IPS-15b (cell line): ENCODE data around the gene RPS6KA2.

Experiments used
- H3K27me3 ChIP-seq: one replicate; pipeline ENCODE4 v1.6.1; 2013; ENCODE audit warnings: low read length; ENCODE audit not compliant: control insufficient read depth, insufficient read depth
- H3K36me3 ChIP-seq: one replicate; pipeline ENCODE4 v1.6.1; 2013; ENCODE audit warnings: low read length; ENCODE audit not compliant: control insufficient read depth, insufficient read depth
- H3K4me1 ChIP-seq: one replicate; pipeline ENCODE4 v1.6.1; 2013; ENCODE audit warnings: mild to moderate bottlenecking, low read length; ENCODE audit not compliant: control insufficient read depth, insufficient read depth
- H3K4me3 ChIP-seq: one replicate; pipeline ENCODE4 v1.5.1; 2013; ENCODE audit warnings: low read depth, low read length
- H3K9ac ChIP-seq: one replicate; pipeline ENCODE4 v1.6.1; 2013; ENCODE audit warnings: low read depth, mild to moderate bottlenecking, low read length
- H3K9me3 ChIP-seq: one replicate; pipeline ENCODE4 v1.6.1; 2013; ENCODE audit warnings: mild to moderate bottlenecking, low read length; ENCODE audit not compliant: control insufficient read depth, insufficient read depth

Gene RPS6KA2

DNA sequence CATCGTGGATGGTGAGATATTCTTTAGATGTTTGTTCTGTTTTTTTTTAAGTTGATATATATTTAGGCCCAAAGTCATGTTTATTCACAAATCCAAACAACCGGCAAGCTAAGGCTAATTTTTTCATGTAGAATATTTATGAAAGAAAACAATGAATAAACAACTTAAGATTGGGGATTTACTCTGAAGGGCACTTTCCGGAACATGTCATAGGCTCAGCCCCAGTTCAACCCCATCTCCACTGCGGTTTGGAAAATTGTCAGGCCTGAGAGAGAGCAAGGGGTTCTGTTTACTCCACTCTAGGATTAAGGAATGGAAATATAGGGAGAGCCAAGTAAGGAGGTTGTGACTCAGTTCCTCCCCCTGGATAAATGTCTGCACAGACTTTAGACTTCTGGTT lies 18.3 kb downstream of the RPS6KA2 start:
- Histone ChIP-seq H3K27me3 (no peaks in the 10 kb centered on the region), H3K9me3 (no peaks in the 10 kb centered on the region), H3K4me1 (peaks cover 4% of the 10 kb centered on the region), H3K4me3 (no peak overlapping the region), H3K36me3 (no peaks in the 10 kb centered on the region), H3K9ac (no peak overlapping the region)

GRCh38 chr6:166605752-166606151 lies 21.3 kb downstream of the RPS6KA2 start:
- Histone ChIP-seq H3K9me3 (no peaks in the 10 kb centered on the region), H3K36me3 (no peaks in the 10 kb centered on the region), H3K9ac (no peak overlapping the region), H3K4me1 (peaks cover 2% of the 10 kb centered on the region), H3K27me3 (no peaks in the 10 kb centered on the region), H3K4me3 (no peak overlapping the region)

DNA sequence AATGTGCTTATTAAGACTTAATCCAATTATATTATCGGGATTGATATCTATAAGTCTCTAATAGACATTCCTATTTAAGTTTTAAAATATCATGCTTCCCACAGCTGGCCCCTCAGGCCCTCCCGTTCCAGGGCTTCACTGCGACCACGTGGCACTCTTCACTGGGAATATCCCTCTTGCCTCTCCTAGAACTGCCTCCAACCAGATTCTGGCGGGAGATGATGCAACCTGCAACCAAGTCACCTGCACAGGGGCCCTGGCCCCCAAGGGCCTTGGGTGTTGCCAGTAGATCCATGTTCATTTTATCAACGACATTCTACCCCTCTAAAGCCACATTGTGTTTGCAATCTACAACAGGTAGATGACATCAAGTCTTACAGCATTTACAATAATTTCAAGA lies 22.1 kb downstream of the RPS6KA2 start:
- no peaks in the 10 kb centered on the region for H3K9me3 ChIP-seq
- no peak overlapping the region for H3K4me3 ChIP-seq
- H3K36me3 ChIP-seq: no peaks in the 10 kb centered on the region
- H3K9ac ChIP-seq: no peak overlapping the region
- H3K4me1 ChIP-seq: no peaks in the 10 kb centered on the region
- no peaks in the 10 kb centered on the region for H3K27me3 ChIP-seq

- H3K9ac ChIP-seq: no peak overlapping the region
- no peaks in the 10 kb centered on the region for H3K9me3 ChIP-seq
- H3K36me3 ChIP-seq: no peaks in the 10 kb centered on the region
- no peak overlapping the region for H3K4me3 ChIP-seq
- H3K27me3 ChIP-seq: no peaks in the 10 kb centered on the region
- no peaks in the 10 kb centered on the region for H3K4me1 ChIP-seq
Observed at GRCh38 chr6:166604328-166604727, 22.7 kb downstream of the RPS6KA2 start.

DNA sequence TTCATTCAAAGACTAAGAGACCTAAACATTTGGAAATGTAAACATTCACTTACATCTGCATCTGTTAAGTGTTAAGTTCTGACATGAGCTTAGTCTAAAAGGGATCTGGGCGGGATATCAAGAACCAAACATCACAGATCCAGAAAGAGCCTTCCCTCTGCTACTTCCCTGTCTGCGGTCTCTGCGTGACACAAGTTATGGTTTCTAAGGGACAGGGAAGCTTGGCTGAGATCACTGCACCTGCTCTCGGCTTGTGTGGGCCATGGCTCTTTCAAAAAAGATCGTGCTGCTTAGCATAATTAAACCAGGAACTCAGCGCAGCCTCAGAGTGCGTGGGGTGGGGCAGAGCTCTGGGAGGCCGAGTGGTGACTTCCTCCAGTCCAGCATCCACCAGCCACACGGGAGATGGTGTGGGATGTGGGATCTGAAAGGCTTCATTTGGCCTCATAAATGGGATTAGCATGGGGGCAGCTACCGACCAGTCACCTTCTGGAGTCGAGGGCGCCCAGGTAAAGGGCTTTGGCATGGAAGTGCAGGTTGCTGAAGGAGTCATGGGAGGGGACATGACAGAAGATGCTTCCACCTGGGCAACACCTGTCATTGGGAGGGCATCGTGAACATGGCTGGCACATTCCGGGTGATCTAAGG lies 23.9 kb downstream of the RPS6KA2 start:
- no peaks in the 10 kb centered on the region for H3K27me3 ChIP-seq
- H3K4me3 ChIP-seq: no peak overlapping the region
- H3K9ac ChIP-seq: no peak overlapping the region
- H3K9me3 ChIP-seq: no peaks in the 10 kb centered on the region
- no peaks in the 10 kb centered on the region for H3K4me1 ChIP-seq
- H3K36me3 ChIP-seq: no peaks in the 10 kb centered on the region

GRCh38 chr6:166601956-166602355 lies 25.1 kb downstream of the RPS6KA2 start:
- Histone ChIP-seq H3K9ac (no peak overlapping the region), H3K9me3 (no peaks in the 10 kb centered on the region), H3K27me3 (no peaks in the 10 kb centered on the region), H3K4me3 (no peak overlapping the region), H3K4me1 (no peaks in the 10 kb centered on the region), H3K36me3 (no peaks in the 10 kb centered on the region)

- Histone ChIP-seq H3K4me1 (no peaks in the 10 kb centered on the region), H3K27me3 (no peaks in the 10 kb centered on the region), H3K9ac (no peak overlapping the region), H3K9me3 (no peaks in the 10 kb centered on the region), H3K36me3 (no peaks in the 10 kb centered on the region), H3K4me3 (no peak overlapping the region)
Observed at GRCh38 chr6:166600931-166601330, 26.1 kb downstream of the RPS6KA2 start.

GRCh38 chr6:166599205-166599604 lies 27.8 kb downstream of the RPS6KA2 start:
- Histone ChIP-seq H3K36me3 (no peaks in the 10 kb centered on the region), H3K27me3 (no peaks in the 10 kb centered on the region), H3K4me3 (no peak overlapping the region), H3K9me3 (no peaks in the 10 kb centered on the region), H3K4me1 (no peaks in the 10 kb centered on the region), H3K9ac (no peak overlapping the region)

DNA sequence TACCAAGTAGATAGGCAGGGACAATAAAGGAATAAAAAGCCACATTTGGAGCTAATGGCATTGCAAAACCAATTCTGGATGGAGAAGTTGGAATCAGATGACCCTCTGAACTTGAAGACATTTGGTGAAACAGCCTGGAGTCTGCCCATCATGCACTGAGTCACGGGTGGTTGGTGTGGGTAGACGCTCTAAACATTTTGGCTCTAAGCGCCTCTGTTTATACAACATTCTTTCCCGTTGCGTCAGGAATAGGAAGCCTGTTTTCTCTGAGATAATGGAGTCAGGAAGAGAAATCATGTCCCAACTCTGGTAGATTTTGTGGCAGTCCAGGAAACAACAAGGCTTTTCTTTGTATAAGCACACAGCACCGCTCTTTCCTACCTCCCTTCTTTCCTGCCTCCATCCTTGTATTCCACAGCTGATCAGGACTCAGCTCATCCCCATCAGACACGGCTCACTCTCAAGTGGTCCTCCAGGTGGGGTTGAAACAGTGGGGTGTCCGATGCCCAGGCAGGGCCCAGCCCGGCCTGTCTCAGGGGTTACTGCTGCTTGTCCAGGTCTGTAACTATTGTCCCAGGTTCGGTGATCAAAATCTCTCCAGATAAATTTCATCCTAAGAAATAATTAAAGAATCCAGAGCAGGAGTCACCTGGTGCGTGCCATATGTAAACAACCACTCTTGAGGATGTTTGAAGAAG lies 28.5 kb downstream of the RPS6KA2 start:
- Histone ChIP-seq H3K4me1 (no peaks in the 10 kb centered on the region), H3K9me3 (no peaks in the 10 kb centered on the region), H3K36me3 (no peaks in the 10 kb centered on the region), H3K4me3 (no peak overlapping the region), H3K27me3 (no peaks in the 10 kb centered on the region), H3K9ac (no peak overlapping the region)

GRCh38 chr6:166597711-166598440 lies 29.2 kb downstream of the RPS6KA2 start:
- Histone ChIP-seq H3K4me3 (no peak overlapping the region), H3K36me3 (no peaks in the 10 kb centered on the region), H3K4me1 (no peaks in the 10 kb centered on the region), H3K9me3 (no peaks in the 10 kb centered on the region), H3K9ac (no peak overlapping the region), H3K27me3 (no peaks in the 10 kb centered on the region)

DNA sequence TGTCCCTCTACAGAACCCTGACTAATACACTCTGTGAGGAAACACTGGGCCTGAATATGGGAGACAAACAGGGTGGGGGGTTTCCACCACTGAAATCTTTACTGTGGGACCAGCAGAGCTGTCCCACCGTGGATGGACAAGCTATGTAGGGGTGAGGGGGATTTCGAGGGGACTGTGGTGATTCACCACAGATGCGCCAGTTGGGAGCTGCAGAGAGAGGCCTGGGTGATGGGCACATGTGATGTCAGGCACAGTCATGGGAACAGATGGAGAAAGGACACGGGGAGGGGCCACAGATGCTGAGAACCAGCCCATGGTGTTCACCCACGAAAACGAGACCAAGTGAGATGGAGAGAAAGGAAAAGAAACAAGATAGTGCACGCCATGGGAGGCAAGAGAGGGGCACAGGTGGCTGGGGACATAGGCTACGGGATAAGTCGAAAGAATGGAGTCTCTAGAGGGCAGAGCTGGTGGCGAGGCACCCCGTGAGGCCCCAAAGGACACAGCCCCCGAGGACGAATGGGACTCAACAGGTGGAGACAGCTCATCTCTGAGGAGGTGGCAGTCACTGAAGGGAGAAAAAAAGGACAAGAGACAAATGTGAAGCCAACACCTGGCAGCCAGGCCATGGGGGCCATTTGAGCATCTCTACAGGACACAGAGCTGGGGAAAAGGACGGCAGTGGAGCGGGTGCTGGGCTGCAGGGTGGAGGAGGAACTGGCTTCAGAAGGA lies 30.1 kb downstream of the RPS6KA2 start:
- no peak overlapping the region for H3K9ac ChIP-seq
- no peaks in the 10 kb centered on the region for H3K4me1 ChIP-seq

More for the DNA sequence above, 30.1 kb downstream of the RPS6KA2 start:
- Histone ChIP-seq H3K9me3 (no peaks in the 10 kb centered on the region), H3K36me3 (no peaks in the 10 kb centered on the region), H3K27me3 (no peaks in the 10 kb centered on the region), H3K4me3 (no peak overlapping the region)
